Adrenal gland (tissue), 12 donors: ENCODE measurements around the gene GRAP. TPM values are rescaled to one million over a fixed set of nuclear protein-coding genes. Genes with fewer than 3 reads are reported as not detected.
"Not testable (repeated sequence)": the region's sequence is repeated elsewhere in the genome, so short reads cannot be mapped to it uniquely, and the experiment has no call there.

ENCODE experiments used
- DNase-seq, 7 donors: peaks; one replicate each; pipeline ENCODE4 v3.0.0-alpha.2; 2019 to 2020
- H3K27ac ChIP-seq, 5 donors: fragments of 200-600 bp; sonication (generic) in 4 of 5; 1 replicate in 3 of 5; 2 replicates in 2 of 5; pipeline versions ENCODE4 v1.5.1 to v1.8.0; 2016 to 2020; ENCODE audit warnings: mild to moderate bottlenecking in 1 of 5
- H3K27me3 ChIP-seq: fragments of 200-600 bp; 2 replicates; pipeline ENCODE4 v1.8.0; 2021
- H3K36me3 ChIP-seq, 2 donors: fragments of 200-600 bp; replicated peaks in 1 of 2; 1 replicate in 1 of 2; 2 replicates in 1 of 2; pipeline versions ENCODE4 v1.5.1 to v1.8.0; 2018 to 2022
- H3K4me1 ChIP-seq, 2 donors: fragments of 200-600 bp; replicated peaks in 1 of 2; 1 replicate in 1 of 2; 2 replicates in 1 of 2; pipeline versions ENCODE4 v1.5.1 to v1.8.0; 2018 to 2021
- H3K4me3 ChIP-seq, 4 donors: fragments of 200-600 bp; sonication (generic) in 3 of 4; one replicate each; pipeline ENCODE4 v1.5.1; 2016 to 2018
- H3K9me3 ChIP-seq, 3 donors: fragments of 200-600 bp; sonication (generic) in 1 of 3; replicated peaks in 1 of 3; 1 replicate in 2 of 3; 2 replicates in 1 of 3; pipeline versions ENCODE4 v1.5.1 to v1.8.0; 2016 to 2021
- POLR2A ChIP-seq, 2 donors: fragments of 450-650 bp; IDR thresholded peaks; one replicate each; pipeline ENCODE4 v1.6.1; 2017; ENCODE audit warnings: antibody characterized with exemption in 2 of 2, mild to moderate bottlenecking in 2 of 2, moderate library complexity in 1 of 2
- WGBS, 4 donors: extraction: QIAGEN DNeasy Blood & Tissue Kit in 2 of 4; methylation state at CpG; one replicate each; pipeline versions ENCODE4 v1.1.5 to v1.1.7; 2013 to 2017; 5-methylcytosine and 5-hydroxymethylcytosine counted together
- intact Hi-C, 2 donors: fragments of 100-400 bp; cut with DNase I; formaldehyde crosslinking; loops; one replicate each; pipeline versions ENCODE4 v1.14.1 to v1.15.0; 2022 to 2023
- polyA plus RNA-seq, 3 donors: library from polyadenylated mRNA; stranded (reverse); fragments of 200-250 nt in 2 of 3; fragments of 350-450 nt in 1 of 3; fragmentation: Illumina TruSeq in 1 of 3; extraction: RNeasy Lipid Tissue Mini Kit (QIAGEN cat#74804) in 1 of 3; gene quantifications; one replicate each; pipeline ENCODE4 v1.2.3, GENCODE V29; 2013 to 2014
- total RNA-seq, 9 donors: library from RNA; depleted of rRNA in 4 of 9; stranded (reverse); fragments of >200 nt in 4 of 9; fragments of 120-200 nt in 1 of 9; fragmentation: NEBNext Ultra II Directional in 1 of 9; extraction: Animal tissue kit (Norgen Biotek cat#: 25700) in 1 of 9; gene quantifications; one replicate each; pipeline versions ENCODE4 v1.1.0 to v1.2.4, GENCODE V29; 2013 to 2023
- TF ChIP-seq, protein P1 (sequence below), 6 experiments: fragments of 450-650 bp in 4 of 6; fragments of 200-600 bp in 2 of 6; sonication (generic) in 1 of 6; IDR thresholded peaks; 1 replicate in 5 of 6; 2 replicates in 1 of 6; pipeline versions ENCODE4 v1.5.1 to v1.8.0; 2016 to 2021; ENCODE audit warnings: antibody characterized with exemption in 6 of 6, mild to moderate bottlenecking in 2 of 6, moderate library complexity in 1 of 6
- donor health status: healthy with polysubstance abuse.
- donor health status: Bipolar disorder and iron deficiency.
- donor health status: DM: yes; HTN: yes; CAD: no.
- donor health status: DM: no; HTN: no; CAD: no.
- donor health status: DM: no; HTN: no; CAD: no.
- donor health status: DM: yes; HTN: yes; CAD: no.

The GRAP gene
- total and polyA plus RNA-seq, 12 donors: 1.7 to 17.0 (median 7.5) TPM

DNA sequence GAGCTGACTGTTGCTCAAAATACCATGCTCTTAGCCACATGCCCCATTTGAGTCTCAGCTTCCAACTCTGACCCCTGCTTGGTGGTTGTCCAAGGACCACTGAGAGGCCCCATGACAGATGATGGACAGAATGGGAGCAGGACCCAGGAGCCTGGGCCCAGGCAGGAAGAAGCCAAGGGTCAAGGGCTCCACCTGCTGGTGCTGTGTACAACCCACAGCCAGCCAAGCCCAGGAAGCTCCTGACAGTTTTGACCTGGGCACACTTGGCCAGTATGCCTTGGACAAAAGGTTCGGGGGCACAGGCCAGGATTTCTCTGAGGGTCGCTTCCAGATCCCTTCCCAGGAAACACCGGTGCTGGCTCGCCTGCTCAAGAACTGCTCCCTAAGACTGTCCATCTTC, 15.0 kb downstream of the GRAP start:
- TF ChIP-seq, protein P1, sequence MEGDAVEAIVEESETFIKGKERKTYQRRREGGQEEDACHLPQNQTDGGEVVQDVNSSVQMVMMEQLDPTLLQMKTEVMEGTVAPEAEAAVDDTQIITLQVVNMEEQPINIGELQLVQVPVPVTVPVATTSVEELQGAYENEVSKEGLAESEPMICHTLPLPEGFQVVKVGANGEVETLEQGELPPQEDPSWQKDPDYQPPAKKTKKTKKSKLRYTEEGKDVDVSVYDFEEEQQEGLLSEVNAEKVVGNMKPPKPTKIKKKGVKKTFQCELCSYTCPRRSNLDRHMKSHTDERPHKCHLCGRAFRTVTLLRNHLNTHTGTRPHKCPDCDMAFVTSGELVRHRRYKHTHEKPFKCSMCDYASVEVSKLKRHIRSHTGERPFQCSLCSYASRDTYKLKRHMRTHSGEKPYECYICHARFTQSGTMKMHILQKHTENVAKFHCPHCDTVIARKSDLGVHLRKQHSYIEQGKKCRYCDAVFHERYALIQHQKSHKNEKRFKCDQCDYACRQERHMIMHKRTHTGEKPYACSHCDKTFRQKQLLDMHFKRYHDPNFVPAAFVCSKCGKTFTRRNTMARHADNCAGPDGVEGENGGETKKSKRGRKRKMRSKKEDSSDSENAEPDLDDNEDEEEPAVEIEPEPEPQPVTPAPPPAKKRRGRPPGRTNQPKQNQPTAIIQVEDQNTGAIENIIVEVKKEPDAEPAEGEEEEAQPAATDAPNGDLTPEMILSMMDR (IDR thresholded peaks at IDR 0.05): peak in 2 of 6 experiments; percentile 12 to 37
- H3K27me3 ChIP-seq, H3K9me3 ChIP-seq, H3K4me3 ChIP-seq, H3K4me1 ChIP-seq, intact Hi-C loops, H3K36me3 ChIP-seq, H3K27ac ChIP-seq: not testable (repeated sequence)
- DNase-seq: peak; percentile 61 to 84 (median 73)
- no CpG with 5 or more reads among the region's 4 CpGs for WGBS, 4 donors

DNA sequence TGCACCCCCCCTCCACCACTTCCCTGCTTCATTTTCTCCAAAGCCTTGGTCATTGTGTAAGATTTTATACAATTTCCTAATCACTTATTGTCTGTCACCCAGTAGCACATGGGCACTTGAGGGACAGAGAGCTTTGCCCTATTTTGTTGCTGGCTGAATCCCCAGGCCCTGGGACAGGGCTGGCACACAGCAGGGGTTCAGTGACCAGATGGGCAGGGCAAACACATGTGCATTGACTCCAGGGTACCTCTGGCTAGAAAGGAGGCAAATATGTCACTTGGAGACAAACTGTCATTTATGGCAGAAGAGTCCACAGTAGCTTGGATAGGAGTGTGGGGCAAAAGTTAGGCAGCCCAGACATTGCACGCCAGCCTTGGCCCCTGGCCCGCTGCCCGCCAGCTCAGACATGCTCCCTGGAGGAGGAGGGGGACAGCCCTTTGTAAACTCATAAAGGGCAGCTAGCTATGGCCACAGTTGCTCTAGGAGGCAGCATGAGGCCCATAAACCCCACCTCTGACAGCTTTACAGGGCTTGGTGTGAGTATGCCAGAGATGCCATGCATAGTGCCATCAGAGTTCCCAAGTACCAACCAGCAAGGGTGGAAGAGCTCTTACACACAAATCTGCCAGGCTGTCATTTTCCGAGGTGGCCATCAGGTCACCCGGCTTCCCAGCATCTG, 15.8 kb downstream of the GRAP start:
- H3K36me3 ChIP-seq, H3K27ac ChIP-seq, DNase-seq, H3K9me3 ChIP-seq, H3K4me3 ChIP-seq, H3K27me3 ChIP-seq, intact Hi-C loops, H3K4me1 ChIP-seq: not testable (repeated sequence)
- 17 to 80% (median 50%) methylated on average over 1 of the region's 5 CpGs; no CpG with 5 or more reads in 1 of the 4 donors for WGBS, 4 donors

DNA sequence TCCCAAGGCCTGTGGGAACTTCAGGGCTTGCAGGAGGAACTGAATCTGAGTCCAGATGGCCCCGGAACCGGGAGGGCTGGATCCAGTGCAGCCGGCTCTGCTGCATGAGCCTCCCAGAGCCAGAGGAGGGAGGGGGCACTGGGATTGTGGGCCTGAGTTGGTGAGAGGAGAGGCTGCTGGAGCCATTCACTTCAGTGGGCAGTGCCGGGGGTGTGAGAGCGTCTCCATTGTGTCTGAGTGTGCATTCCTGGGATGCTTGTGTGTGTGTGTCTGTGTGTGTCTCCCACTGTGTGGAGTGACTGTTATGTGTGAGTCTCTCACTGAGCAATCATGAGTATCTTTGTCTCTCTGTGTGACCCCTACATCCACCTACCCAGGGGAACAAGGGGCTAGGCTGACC, 17.0 kb downstream of the GRAP start:
- H3K9me3 ChIP-seq, DNase-seq, H3K27me3 ChIP-seq, intact Hi-C loops, H3K4me3 ChIP-seq, H3K27ac ChIP-seq, H3K36me3 ChIP-seq, H3K4me1 ChIP-seq: not testable (repeated sequence)
- 86% methylated on average over 2 of the region's 5 CpGs; no CpG with 5 or more reads in 3 of the 4 donors for WGBS, 4 donors

DNA sequence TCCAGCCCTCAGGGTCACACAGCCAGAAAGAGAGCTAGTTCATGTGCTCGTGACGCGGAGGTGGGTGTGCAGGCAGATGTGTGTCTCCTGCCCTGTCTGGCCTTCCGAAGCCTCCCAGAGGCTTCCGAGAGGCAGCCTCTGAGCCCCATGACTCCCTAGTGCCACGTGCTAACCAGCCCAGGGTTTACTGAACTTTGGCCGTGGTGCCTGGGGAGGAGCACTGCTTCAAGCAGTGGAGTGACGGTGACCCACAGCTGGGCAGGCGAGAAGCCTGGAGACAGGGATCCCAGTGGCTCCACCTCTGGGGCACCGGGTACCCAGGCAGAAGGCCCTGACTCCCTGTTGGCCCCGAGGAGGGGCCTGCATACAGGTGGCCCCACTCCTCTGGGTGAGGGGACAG, 18.1 kb downstream of the GRAP start:
- H3K27ac ChIP-seq, H3K27me3 ChIP-seq, H3K9me3 ChIP-seq, H3K36me3 ChIP-seq, H3K4me3 ChIP-seq, DNase-seq, H3K4me1 ChIP-seq, intact Hi-C loops: not testable (repeated sequence)
- WGBS, 4 donors: no CpG with 5 or more reads among the region's 11 CpGs

DNA sequence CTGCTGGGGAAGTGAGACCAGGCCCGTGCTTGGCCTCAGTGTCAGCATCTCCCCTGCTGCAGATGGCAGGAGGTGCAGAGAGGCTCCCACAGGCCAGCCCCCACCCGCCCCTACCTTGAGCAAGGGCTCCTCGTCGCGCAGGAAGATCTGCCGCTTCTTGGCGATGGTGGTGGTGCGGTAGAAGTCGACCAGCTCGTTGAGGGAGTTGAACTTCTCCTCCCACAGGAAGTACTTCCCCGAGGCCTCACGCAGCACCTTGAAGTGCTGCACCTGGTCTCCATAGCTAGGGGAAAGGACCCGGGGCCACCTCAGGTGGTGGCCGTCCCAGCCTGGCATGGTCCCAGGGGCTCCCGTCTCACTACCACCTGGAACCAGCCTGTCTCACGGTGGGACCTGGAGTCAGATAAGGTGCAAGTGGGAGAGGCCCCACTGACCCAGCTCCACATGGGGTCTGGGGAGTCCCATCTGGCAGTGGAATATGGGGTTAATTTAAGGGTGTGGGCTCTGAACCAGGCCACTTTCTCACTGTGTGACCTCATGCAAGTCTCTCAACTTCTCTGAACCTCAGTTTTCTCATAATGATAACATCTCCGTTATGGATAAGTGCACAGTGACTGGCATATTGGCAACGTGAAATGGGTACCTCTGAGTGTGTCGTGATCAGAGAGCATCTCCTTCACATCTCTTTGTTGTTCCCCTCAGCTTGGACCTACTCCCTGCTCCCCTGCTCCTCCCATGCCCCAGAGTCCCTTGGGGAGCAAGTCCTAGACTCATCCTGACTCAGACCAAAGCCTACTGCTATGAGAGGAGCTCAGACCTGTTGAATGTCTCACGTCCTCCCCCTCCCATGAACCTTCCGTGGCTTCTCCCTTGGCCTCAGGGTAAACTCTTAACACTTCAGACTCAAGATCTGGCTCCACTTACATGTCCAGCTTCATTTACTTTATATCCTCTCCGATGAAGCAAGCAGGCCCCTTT, 22.4 kb downstream of the GRAP start:
- H3K4me1 ChIP-seq: no peaks in the 10 kb centered on the region
- WGBS, 4 donors: 81 to 87% (median 83%) methylated on average over 16 to 22 of the region's 22 CpGs
- no peak overlapping the region for H3K27ac ChIP-seq
- TF ChIP-seq POLR2A (IDR thresholded peaks at IDR 0.05): no peak
- TF ChIP-seq, protein P1 (IDR thresholded peaks at IDR 0.05): no peak
- no peak overlapping the region for H3K4me3 ChIP-seq
- H3K27me3 ChIP-seq: no peaks in the 10 kb centered on the region
- H3K36me3 ChIP-seq: no peaks in the 10 kb centered on the region
- intact Hi-C loops: no loop called here
- DNase-seq: no peak
- no peaks in the 10 kb centered on the region for H3K9me3 ChIP-seq
